IMR-90 (cell line): Measurements from ENCODE around the gene MFSD2A. TPM values are rescaled to one million over a fixed set of nuclear protein-coding genes. Genes with fewer than 3 reads are reported as not detected.

ENCODE experiments used
- ATAC-seq: fragments of 200-7000 bp; cut with Tn5 transposase; 2 replicates; pipeline ENCODE4 v1.9.1; 2020; ENCODE audit warnings: low read depth, mild to moderate bottlenecking, moderate library complexity
- BruUV-seq: library from RNA; stranded (reverse); fragments of 400-500 nt; replicated peaks from 2 replicates; lab custom pipeline; 2021; lab: Mats Ljungman, UMichigan
- CTCF ChIA-PET: fragments of 300-600 bp; formaldehyde crosslinking; extraction: SDS; loops from one replicate; lab custom pipeline; 2021; ENCODE audit warnings: antibody characterized with exemption; lab: Yijun Ruan, JAX
- POLR2A ChIA-PET: fragments of 300-600 bp; sonication (Branson Sonifier 250); formaldehyde crosslinking; loops from one replicate; lab custom pipeline; 2022; ENCODE audit warnings: antibody characterized with exemption; ENCODE audit not compliant: unreplicated experiment; lab: Charles Lee
- DNase-seq: peaks from one replicate; pipeline ENCODE4 v3.0.0; 2013
- H2AFZ ChIP-seq: replicated peaks from 2 replicates; pipeline ENCODE3; 2013; ENCODE audit warnings: low read length, mild to moderate bottlenecking; ENCODE audit not compliant: poor library complexity
- H2AK5ac ChIP-seq: 2 replicates; pipeline ENCODE4 v1.6.1; 2013; ENCODE audit warnings: low read depth, low read length, inconsistent platforms
- H2AK9ac ChIP-seq: replicated peaks from 2 replicates; pipeline ENCODE3; 2013; ENCODE audit warnings: mild to moderate bottlenecking, low read depth, low read length, moderate library complexity; ENCODE audit not compliant: poor library complexity
- H2BK120ac ChIP-seq: 2 replicates; pipeline ENCODE4 v1.6.1; 2013; ENCODE audit warnings: low read depth, low read length, inconsistent platforms
- H2BK15ac ChIP-seq: 3 replicates; pipeline ENCODE4 v1.6.1; 2013; ENCODE audit warnings: low read depth, low read length, inconsistent platforms
- H2BK20ac ChIP-seq: 2 replicates; pipeline ENCODE4 v1.6.1; 2013; ENCODE audit warnings: low read depth, mild to moderate bottlenecking, inconsistent platforms, low read length, moderate library complexity
- H2BK5ac ChIP-seq: 2 replicates; pipeline ENCODE4 v1.6.1; 2013; ENCODE audit warnings: mild to moderate bottlenecking, low read depth, low read length, inconsistent platforms; ENCODE audit not compliant: poor library complexity, severe bottlenecking
- H3K14ac ChIP-seq: replicated peaks from 2 replicates; pipeline ENCODE4 v1.6.1; 2013; ENCODE audit warnings: low read depth, low read length, inconsistent platforms
- H3K18ac ChIP-seq: 2 replicates; pipeline ENCODE4 v1.6.1; 2013; ENCODE audit warnings: low read depth, low read length, control low read depth
- H3K23ac ChIP-seq: 2 replicates; pipeline ENCODE4 v1.6.1; 2013; ENCODE audit warnings: low read depth, low read length, inconsistent platforms
- H3K27ac ChIP-seq: 2 replicates; pipeline ENCODE4 v1.5.1; 2013; ENCODE audit warnings: mild to moderate bottlenecking, control low read depth, low read length; ENCODE audit not compliant: insufficient read depth
- H3K27me3 ChIP-seq: 2 replicates; pipeline ENCODE4 v1.6.1; 2013; ENCODE audit warnings: low read length; ENCODE audit not compliant: control insufficient read depth, insufficient read depth
- H3K36me3 ChIP-seq: 2 replicates; pipeline ENCODE4 v1.6.1; 2013; ENCODE audit warnings: low read length, mixed read lengths; ENCODE audit not compliant: control insufficient read depth, insufficient read depth
- H3K4ac ChIP-seq: 2 replicates; pipeline ENCODE4 v1.6.1; 2013; ENCODE audit warnings: low read depth, low read length, inconsistent platforms
- H3K4me1 ChIP-seq: 2 replicates; pipeline ENCODE4 v1.6.1; 2013; ENCODE audit warnings: low read length, mixed read lengths; ENCODE audit not compliant: control insufficient read depth, insufficient read depth
- H3K4me2 ChIP-seq: 2 replicates; pipeline ENCODE4 v1.6.1; 2013; ENCODE audit warnings: low read depth, mild to moderate bottlenecking, control low read depth, low read length, moderate library complexity
- H3K4me3 ChIP-seq: 2 replicates; pipeline ENCODE4 v1.5.1; 2013; ENCODE audit warnings: low read depth, mild to moderate bottlenecking, control low read depth, low read length, moderate library complexity; ENCODE audit not compliant: insufficient read depth
- H3K56ac ChIP-seq: 2 replicates; pipeline ENCODE4 v1.6.1; 2013; ENCODE audit warnings: low read length, inconsistent platforms; ENCODE audit not compliant: insufficient read depth; ENCODE audit errors: extremely low read depth
- H3K79me1 ChIP-seq, 2 experiments: 2 replicates each; pipeline ENCODE4 v1.6.1; 2013; ENCODE audit warnings: low read length in 2 of 2, inconsistent platforms in 1 of 2, low read depth in 1 of 2
- H3K9ac ChIP-seq: 2 replicates; pipeline ENCODE4 v1.6.1; 2013; ENCODE audit warnings: low read depth, low read length, control low read depth
- H3K9me1 ChIP-seq: 2 replicates; pipeline ENCODE4 v1.6.1; 2013; ENCODE audit warnings: low read length, inconsistent platforms; ENCODE audit not compliant: insufficient read depth
- H3K9me3 ChIP-seq: 2 replicates; pipeline ENCODE4 v1.6.1; 2013; ENCODE audit warnings: low read length; ENCODE audit not compliant: control insufficient read depth, insufficient read depth
- H4K20me1 ChIP-seq: 2 replicates; pipeline ENCODE4 v1.6.1; 2013; ENCODE audit warnings: low read length, inconsistent platforms; ENCODE audit not compliant: insufficient read depth
- H4K5ac ChIP-seq: 2 replicates; pipeline ENCODE4 v1.6.1; 2013; ENCODE audit warnings: mild to moderate bottlenecking, low read depth, low read length, control low read depth
- H4K8ac ChIP-seq, 2 experiments: 2 replicates each; pipeline ENCODE4 v1.6.1; 2013; ENCODE audit warnings: low read depth in 2 of 2, low read length in 2 of 2, control low read depth in 1 of 2, inconsistent platforms in 1 of 2
- H4K91ac ChIP-seq: 2 replicates; pipeline ENCODE4 v1.6.1; 2013; ENCODE audit warnings: low read depth, low read length, inconsistent platforms; ENCODE audit not compliant: insufficient read depth
- BHLHE40 ChIP-seq: fragments of 150-350 bp; IDR thresholded peaks from 2 replicates; pipeline ENCODE4 v1.6.1; 2016; ENCODE audit warnings: mild to moderate bottlenecking, low read depth, low read length
- CEBPB ChIP-seq: IDR thresholded peaks from 2 replicates; pipeline ENCODE4 v1.6.1; 2012; ENCODE audit warnings: low read depth, low read length, improper control_type of control experiment
- CHD1 ChIP-seq: IDR thresholded peaks from 2 replicates; pipeline ENCODE4 v1.6.1; 2012; ENCODE audit warnings: low read depth, low read length, improper control_type of control experiment
- CTCF ChIP-seq: conservative IDR thresholded peaks from 2 replicates; pipeline ENCODE4 v1.5.1; 2012; ENCODE audit warnings: mild to moderate bottlenecking, low read depth, low read length, improper control_type of control experiment
- ELK1 ChIP-seq: fragments of 150-350 bp; IDR thresholded peaks from 2 replicates; pipeline ENCODE4 v1.6.1; 2016; ENCODE audit warnings: low read depth, mild to moderate bottlenecking, low read length, moderate library complexity, borderline replicate concordance
- FOS ChIP-seq: fragments of 150-350 bp; IDR thresholded peaks from 2 replicates; pipeline ENCODE4 v1.6.1; 2016; ENCODE audit warnings: low read depth, low read length
- MAZ ChIP-seq: IDR thresholded peaks from 2 replicates; pipeline ENCODE4 v1.6.1; 2012; ENCODE audit warnings: low read depth, mild to moderate bottlenecking, low read length, improper control_type of control experiment, moderate library complexity, borderline replicate concordance
- MXI1 ChIP-seq: IDR thresholded peaks from 2 replicates; pipeline ENCODE4 v1.6.1; 2012; ENCODE audit warnings: low read depth, mild to moderate bottlenecking, low read length, moderate library complexity, borderline replicate concordance
- NFE2L2 ChIP-seq: fragments of 150-350 bp; IDR thresholded peaks from 2 replicates; pipeline ENCODE4 v1.6.1; 2016; ENCODE audit warnings: low read depth, mild to moderate bottlenecking, low read length
- RAD21 ChIP-seq: IDR thresholded peaks from 2 replicates; pipeline ENCODE4 v1.6.1; 2012; ENCODE audit warnings: low read length, improper control_type of control experiment
- RFX5 ChIP-seq: IDR thresholded peaks from 2 replicates; pipeline ENCODE4 v1.8.0; 2012; ENCODE audit warnings: low read depth, mild to moderate bottlenecking, low read length, moderate library complexity
- SMC3 ChIP-seq: fragments of 150-350 bp; IDR thresholded peaks from 2 replicates; pipeline ENCODE4 v1.6.1; 2016; ENCODE audit warnings: low read depth, mild to moderate bottlenecking, antibody characterized with exemption, low read length, moderate library complexity
- USF2 ChIP-seq: fragments of 150-350 bp; IDR thresholded peaks from 2 replicates; pipeline ENCODE4 v1.6.1; 2017; ENCODE audit warnings: mild to moderate bottlenecking, antibody characterized with exemption, low read length, low read depth
- WGBS, 2 experiments: methylation state at CpG; one replicate each; pipeline versions ENCODE4 v1.1.5 to v1.1.7; 2013; ENCODE audit warnings: missing lambda C conversion rate in 2 of 2; ENCODE audit not compliant: insufficient read length in 1 of 2; ENCODE audit errors: extremely low coverage in 2 of 2; 5-methylcytosine and 5-hydroxymethylcytosine counted together
- dilution Hi-C: fragments of 300-500 bp; cut with HindIII; formaldehyde crosslinking; loops from one replicate; pipeline ENCODE4 v1.14.3; 2018; ENCODE audit warnings: low sequenced_read_pairs; ENCODE audit not compliant: unreplicated experiment
- in situ Hi-C: fragments of 300-500 bp; cut with MboI; formaldehyde crosslinking; loops from 3 replicates; pipeline ENCODE4 v1.14.3; 2019; ENCODE audit warnings: low sequenced_read_pairs, inconsistent platforms, mixed read lengths
- intact Hi-C: fragments of 100-400 bp; cut with micrococcal nuclease; formaldehyde crosslinking; loops from 2 replicates; pipeline ENCODE4 v1.10.0; 2022
- polyA plus RNA-seq, 3 experiments: library from polyadenylated mRNA; depleted of rRNA; stranded (reverse); fragments of >200 nt; gene quantifications; 2 replicates each; pipeline ENCODE4 v1.2.3, GENCODE V29; 2012; ENCODE audit warnings: low replicate concordance in 1 of 3
- total RNA-seq: library from RNA; depleted of rRNA; stranded (reverse); fragments of >200 nt; gene quantifications from 2 replicates; pipeline ENCODE4 v1.2.3, GENCODE V29; 2012

Gene MFSD2A
- total and polyA plus RNA-seq, 2 of the 4 experiments (the other 2 are of a cell fraction) = 5.7 to 7.3 TPM

- Histone ChIP-seq H2AK9ac (no peak overlapping the region), H3K4me3 (no peak overlapping the region), H3K9ac (no peak overlapping the region), H3K27ac (no peak overlapping the region), H3K79me1 (no peaks in the 10 kb centered on the region), H2BK20ac (no peak overlapping the region), H2BK120ac (no peak overlapping the region), H3K9me1 (no peaks in the 10 kb centered on the region), H3K9me3 (no peaks in the 10 kb centered on the region), H3K4me1 (no peaks in the 10 kb centered on the region), H2BK15ac (no peak overlapping the region), H3K56ac (no peak overlapping the region), H3K4ac (no peak overlapping the region), H4K8ac (no peak overlapping the region), H4K91ac (no peak overlapping the region), H4K5ac (no peak overlapping the region), H4K20me1 (no peaks in the 10 kb centered on the region), H3K27me3 (peaks cover 36% of the 10 kb centered on the region), H3K23ac (no peak overlapping the region), H2AFZ (no peak overlapping the region), H3K18ac (no peak overlapping the region), H2AK5ac (no peak overlapping the region), H3K36me3 (no peaks in the 10 kb centered on the region), H3K14ac (no peak overlapping the region), H2BK5ac (no peak overlapping the region), H3K4me2 (no peak overlapping the region)
- dilution Hi-C loops (no loop called here), intact Hi-C loops (no loop called here), in situ Hi-C loops (no loop called here)
- DNase-seq (no peak), ATAC-seq (no peak)
- TF ChIP-seq MAZ (no peak), NFE2L2 (no peak), SMC3 (no peak), ELK1 (no peak), USF2 (no peak), BHLHE40 (no peak), RAD21 (no peak), RFX5 (no peak), MXI1 (no peak), FOS (no peak), CTCF (no peak), CEBPB (no peak), CHD1 (no peak)
- WGBS, 2 experiments = 29% methylated on average over 1 of the region's 8 CpGs; no CpG with 5 or more reads in 1 of the 2 experiments
- ChIA-PET CTCF (no interaction called here), POLR2A (no interaction called here)
- no TSS peak for BruUV-seq
These were observed 10.4 kb upstream of the MFSD2A start for GRCh38 chr1:39944410-39945112.
